Ovary (tissue), 9 donors: ENCODE measurements around the gene NDST4. TPM values are rescaled to one million over a fixed set of nuclear protein-coding genes. Genes with fewer than 3 reads are reported as not detected.

ENCODE experiments used
- DNase-seq, 5 donors: peaks; one replicate each; pipeline ENCODE4 v3.0.0-alpha.2; 2019 to 2020
- H3K27ac ChIP-seq, 2 donors: fragments of 200-600 bp; one replicate each; pipeline versions ENCODE4 v1.5.1 to v1.8.0; 2019 to 2022
- H3K27me3 ChIP-seq: fragments of 200-600 bp; one replicate; pipeline ENCODE4 v1.8.0; 2022
- H3K36me3 ChIP-seq: fragments of 200-600 bp; sonication (generic); one replicate; pipeline ENCODE4 v1.5.1; 2019
- H3K4me1 ChIP-seq: one replicate; pipeline ENCODE4 v1.8.1; 2013; ENCODE audit warnings: mild to moderate bottlenecking, moderate library complexity; ENCODE audit not compliant: insufficient read depth
- H3K4me3 ChIP-seq: fragments of 200-600 bp; sonication (generic); one replicate; pipeline ENCODE4 v1.5.1; 2017
- H3K9me3 ChIP-seq, 2 donors: fragments of 200-600 bp in 1 of 2; sonication (generic) in 1 of 2; one replicate each; pipeline versions ENCODE4 v1.5.1 to v1.8.1; 2013 to 2019; ENCODE audit warnings: mild to moderate bottlenecking in 1 of 2, moderate library complexity in 1 of 2
- EP300 ChIP-seq: sonication (generic); formaldehyde crosslinking; IDR thresholded peaks from one replicate; pipeline ENCODE4 v1.6.1; 2017; ENCODE audit warnings: antibody characterized with exemption
- POLR2A ChIP-seq: fragments of 450-650 bp; IDR thresholded peaks from one replicate; pipeline ENCODE4 v1.6.1; 2017; ENCODE audit warnings: antibody characterized with exemption, mild to moderate bottlenecking, moderate library complexity
- WGBS, 3 donors: extraction: QIAGEN DNeasy Blood & Tissue Kit in 1 of 3; methylation state at CpG; one replicate each; pipeline versions ENCODE4 v1.1.5 to v1.1.7; 2013 to 2017; 5-methylcytosine and 5-hydroxymethylcytosine counted together
- intact Hi-C, 4 donors: fragments of 100-400 bp; cut with DNase I; formaldehyde crosslinking; loops; one replicate each; pipeline versions ENCODE4 v1.11.0 to v1.15.1; 2022 to 2023
- polyA plus RNA-seq, 2 donors: library from polyadenylated mRNA; stranded (reverse); fragments of 200-250 nt in 1 of 2; fragments of 350-450 nt in 1 of 2; fragmentation: Illumina TruSeq in 1 of 2; extraction: RNeasy Lipid Tissue Mini Kit (QIAGEN cat#74804) in 1 of 2; gene quantifications; one replicate each; pipeline ENCODE4 v1.2.3, GENCODE V29; 2013 to 2014
- total RNA-seq, 7 donors: library from RNA; depleted of rRNA in 2 of 7; stranded (reverse); fragments of >200 nt in 2 of 7; fragmentation: NEBNext Ultra II Directional in 3 of 7; extraction: Animal tissue kit (Norgen Biotek cat#: 25700) in 3 of 7; gene quantifications; one replicate each; pipeline versions ENCODE4 v1.1.0 to v1.2.4, GENCODE V29; 2016 to 2023
- TF ChIP-seq, protein P1 (sequence below), 3 donors: fragments of 450-650 bp in 2 of 3; fragments of 200-600 bp in 1 of 3; IDR thresholded peaks; one replicate each; pipeline versions ENCODE4 v1.5.1 to v1.8.0; 2016 to 2022; ENCODE audit warnings: antibody characterized with exemption in 3 of 3, mild to moderate bottlenecking in 1 of 3
- donor health status: DM: no; HTN: no; CAD: no; lungs with moderate emphysema.
- donor health status: DM: no; HTN: no; CAD: no.
- donor health status: Bipolar disorder and iron deficiency.
- donor health status: DM: yes; HTN: yes; CAD: no.
- donor health status: DM: no; HTN: no; CAD: no.
- donor health status: DM: yes; HTN: yes; CAD: no.

The NDST4 gene
- total and polyA plus RNA-seq, 9 donors = 0.12 to 2.9 (median 0.72) TPM

DNA sequence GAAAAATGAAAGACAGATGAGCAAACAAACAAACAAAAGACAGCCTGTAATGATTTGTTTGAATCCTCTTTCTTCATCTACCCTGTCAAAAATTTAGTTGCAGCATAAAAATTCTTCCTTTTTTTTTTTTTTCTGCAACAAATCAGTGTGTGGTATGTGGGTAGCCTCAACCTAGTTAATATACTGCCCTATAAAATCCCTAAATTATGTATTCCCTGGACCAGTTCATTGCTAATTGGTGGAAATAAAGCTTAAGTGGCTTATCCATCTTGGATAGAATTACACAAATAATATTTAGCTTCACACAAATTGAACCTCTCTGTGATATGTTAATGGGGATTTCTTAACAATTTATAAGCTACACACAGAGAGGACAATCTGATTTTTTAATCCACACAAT lies 208.4 kb downstream of the NDST4 start:
- H3K4me1 ChIP-seq = no peaks in the 10 kb centered on the region
- no peak for TF ChIP-seq POLR2A
- TF ChIP-seq, protein P1, sequence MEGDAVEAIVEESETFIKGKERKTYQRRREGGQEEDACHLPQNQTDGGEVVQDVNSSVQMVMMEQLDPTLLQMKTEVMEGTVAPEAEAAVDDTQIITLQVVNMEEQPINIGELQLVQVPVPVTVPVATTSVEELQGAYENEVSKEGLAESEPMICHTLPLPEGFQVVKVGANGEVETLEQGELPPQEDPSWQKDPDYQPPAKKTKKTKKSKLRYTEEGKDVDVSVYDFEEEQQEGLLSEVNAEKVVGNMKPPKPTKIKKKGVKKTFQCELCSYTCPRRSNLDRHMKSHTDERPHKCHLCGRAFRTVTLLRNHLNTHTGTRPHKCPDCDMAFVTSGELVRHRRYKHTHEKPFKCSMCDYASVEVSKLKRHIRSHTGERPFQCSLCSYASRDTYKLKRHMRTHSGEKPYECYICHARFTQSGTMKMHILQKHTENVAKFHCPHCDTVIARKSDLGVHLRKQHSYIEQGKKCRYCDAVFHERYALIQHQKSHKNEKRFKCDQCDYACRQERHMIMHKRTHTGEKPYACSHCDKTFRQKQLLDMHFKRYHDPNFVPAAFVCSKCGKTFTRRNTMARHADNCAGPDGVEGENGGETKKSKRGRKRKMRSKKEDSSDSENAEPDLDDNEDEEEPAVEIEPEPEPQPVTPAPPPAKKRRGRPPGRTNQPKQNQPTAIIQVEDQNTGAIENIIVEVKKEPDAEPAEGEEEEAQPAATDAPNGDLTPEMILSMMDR (IDR thresholded peaks at IDR 0.05) = no peak
- no peak for TF ChIP-seq EP300
- no peak overlapping the region for H3K4me3 ChIP-seq
- no peak overlapping the region for H3K27ac ChIP-seq
- intact Hi-C loops = no loop called here
- no peaks in the 10 kb centered on the region for H3K27me3 ChIP-seq
- H3K9me3 ChIP-seq = no peaks in the 10 kb centered on the region
- DNase-seq = no peak
- H3K36me3 ChIP-seq = no peaks in the 10 kb centered on the region

DNA sequence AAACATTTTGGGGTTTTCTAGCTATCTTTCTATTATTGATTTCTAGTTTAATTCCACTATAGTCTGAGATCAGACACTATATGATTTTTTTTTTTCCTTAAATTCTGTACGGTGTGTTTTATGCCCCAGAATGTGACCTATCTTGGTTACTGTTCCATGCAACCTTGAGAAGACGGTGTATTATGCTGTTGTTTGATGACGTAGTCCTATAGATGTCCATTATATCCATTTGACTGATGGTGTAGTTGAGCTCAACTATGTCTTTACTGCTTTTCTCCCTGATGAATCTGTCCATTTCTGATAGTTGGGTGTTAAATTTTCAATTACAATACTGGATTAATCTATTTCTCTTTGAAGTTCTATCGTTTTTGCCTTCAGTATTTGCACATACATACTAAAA lies 212.5 kb downstream of the NDST4 start:
- Histone ChIP-seq H3K27ac (no peak overlapping the region), H3K9me3 (no peaks in the 10 kb centered on the region), H3K4me1 (no peaks in the 10 kb centered on the region), H3K36me3 (no peaks in the 10 kb centered on the region), H3K4me3 (no peak overlapping the region), H3K27me3 (no peaks in the 10 kb centered on the region)
- intact Hi-C loops = no loop called here
- TF ChIP-seq POLR2A = no peak
- TF ChIP-seq EP300 = no peak
- DNase-seq = no peak
- 90 to 92% (median 91%) methylated on average over 4 of the region's 4 CpGs for WGBS, 3 donors

DNA sequence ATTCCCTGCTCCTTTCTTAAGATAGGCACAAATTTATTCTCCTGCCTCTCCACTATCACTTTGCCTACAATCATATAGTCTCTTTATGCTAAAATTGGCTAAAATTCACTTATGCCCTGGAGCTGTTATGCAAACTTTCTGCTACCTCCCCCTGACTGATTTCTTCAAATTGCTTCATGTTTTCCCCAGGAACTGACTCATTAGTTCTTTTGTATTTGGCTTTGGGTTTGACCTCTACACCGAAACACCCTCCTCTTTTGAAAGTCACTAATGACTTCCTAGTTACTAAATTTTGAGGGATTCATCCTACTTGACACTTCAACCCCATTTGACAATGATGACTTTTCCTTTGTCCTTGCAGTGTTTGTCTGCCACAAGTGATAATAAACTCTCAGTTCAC lies 222.6 kb downstream of the NDST4 start:
- Histone ChIP-seq H3K36me3 (no peaks in the 10 kb centered on the region), H3K9me3 (no peaks in the 10 kb centered on the region), H3K4me3 (no peak overlapping the region), H3K4me1 (no peaks in the 10 kb centered on the region), H3K27me3 (no peaks in the 10 kb centered on the region), H3K27ac (no peak overlapping the region)
- 69 to 76% (median 76%) methylated on average over 1 of the region's 1 CpG for WGBS, 3 donors
- TF ChIP-seq, protein P1 (IDR thresholded peaks at IDR 0.05) = no peak
- TF ChIP-seq EP300 (no peak), POLR2A (no peak)
- intact Hi-C loops = no loop called here
- no peak for DNase-seq

DNA sequence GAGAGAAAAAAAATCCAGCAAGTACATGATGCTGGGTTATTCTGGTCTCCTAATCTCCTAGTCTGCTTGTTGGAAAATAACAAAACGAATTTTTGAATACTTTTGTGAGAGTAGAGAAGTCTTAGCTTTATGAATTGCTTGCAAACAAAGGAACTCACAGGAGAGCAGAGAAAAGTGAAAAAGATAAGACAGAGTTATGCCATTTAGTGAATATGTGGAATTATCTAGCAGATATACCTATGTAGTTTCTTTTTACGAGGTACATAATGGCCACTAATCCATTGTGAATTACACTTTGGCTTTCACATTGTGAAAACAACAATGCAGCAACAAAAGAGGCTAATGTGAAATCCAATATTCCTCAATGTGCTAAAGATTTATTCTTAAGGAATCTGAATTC lies 226.7 kb downstream of the NDST4 start:
- H3K36me3 ChIP-seq = no peaks in the 10 kb centered on the region
- intact Hi-C loops = no loop called here
- no peaks in the 10 kb centered on the region for H3K27me3 ChIP-seq
- H3K27ac ChIP-seq = no peak overlapping the region
- H3K9me3 ChIP-seq = no peaks in the 10 kb centered on the region
- H3K4me1 ChIP-seq = no peaks in the 10 kb centered on the region
- 74 to 77% (median 77%) methylated on average over 2 of the region's 2 CpGs for WGBS, 3 donors
- TF ChIP-seq, protein P1 (IDR thresholded peaks at IDR 0.05) = no peak
- TF ChIP-seq EP300 (no peak), POLR2A (no peak)
- no peak for DNase-seq
- H3K4me3 ChIP-seq = no peak overlapping the region

DNA sequence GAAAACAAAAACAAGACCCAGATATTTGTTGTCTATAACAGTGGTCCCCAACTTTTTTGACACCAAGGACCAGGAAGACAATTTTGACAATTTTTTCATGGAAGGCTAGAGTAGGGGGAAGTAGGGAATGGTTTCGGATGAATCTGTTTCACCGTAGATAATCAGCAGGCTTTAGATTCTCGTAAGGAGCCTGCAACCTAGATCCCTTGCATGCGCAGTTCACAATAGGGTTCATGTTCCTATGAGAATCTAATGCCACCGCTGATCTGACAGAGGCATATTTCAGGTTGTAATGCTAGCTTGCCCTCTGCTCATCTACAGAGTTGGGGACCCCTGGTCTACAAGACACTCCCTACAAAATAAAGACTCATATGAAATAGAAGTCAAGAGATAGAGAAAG lies 229.8 kb downstream of the NDST4 start:
- TF ChIP-seq EP300 (no peak), POLR2A (no peak)
- TF ChIP-seq, protein P1 (IDR thresholded peaks at IDR 0.05) = no peak
- no peaks in the 10 kb centered on the region for H3K27me3 ChIP-seq

More for the DNA sequence above, 229.8 kb downstream of the NDST4 start:
- H3K4me3 ChIP-seq = no peak overlapping the region
- no peaks in the 10 kb centered on the region for H3K4me1 ChIP-seq
- no peaks in the 10 kb centered on the region for H3K36me3 ChIP-seq
- no peaks in the 10 kb centered on the region for H3K9me3 ChIP-seq
- DNase-seq = no peak
- intact Hi-C loops = no loop called here
- 94 to 98% (median 97%) methylated on average over 5 of the region's 5 CpGs for WGBS, 3 donors
- H3K27ac ChIP-seq = no peak overlapping the region
